Stromal cell of bone marrow (primary cell): Measurements from ENCODE around the gene CCDC197.

ENCODE experiments used
- DNase-seq: peaks from one replicate; pipeline ENCODE4 v3.0.0-alpha.2; 2012; ENCODE audit warnings: low read depth

The CCDC197 gene

DNA sequence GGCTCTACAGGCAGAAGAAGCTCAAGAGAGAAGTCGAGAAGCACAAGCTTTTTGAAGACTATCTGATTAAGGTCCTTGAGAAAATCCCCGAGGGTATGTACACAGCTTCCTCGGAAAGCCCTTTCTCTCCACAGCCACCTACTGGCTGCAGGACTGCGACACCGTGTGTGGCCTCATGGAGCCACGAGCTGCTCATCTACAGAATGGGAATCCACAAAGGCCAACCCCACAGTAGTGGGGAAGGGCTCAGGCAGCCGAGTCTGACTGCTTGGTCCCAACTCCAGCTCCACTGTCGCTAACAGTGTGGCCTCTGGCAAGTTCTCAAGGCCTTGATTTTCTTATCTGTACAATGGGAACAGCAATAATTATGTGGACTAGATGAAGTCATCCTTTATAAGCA lies 2.5 kb downstream of the CCDC197 start:
- no peak for DNase-seq

DNA sequence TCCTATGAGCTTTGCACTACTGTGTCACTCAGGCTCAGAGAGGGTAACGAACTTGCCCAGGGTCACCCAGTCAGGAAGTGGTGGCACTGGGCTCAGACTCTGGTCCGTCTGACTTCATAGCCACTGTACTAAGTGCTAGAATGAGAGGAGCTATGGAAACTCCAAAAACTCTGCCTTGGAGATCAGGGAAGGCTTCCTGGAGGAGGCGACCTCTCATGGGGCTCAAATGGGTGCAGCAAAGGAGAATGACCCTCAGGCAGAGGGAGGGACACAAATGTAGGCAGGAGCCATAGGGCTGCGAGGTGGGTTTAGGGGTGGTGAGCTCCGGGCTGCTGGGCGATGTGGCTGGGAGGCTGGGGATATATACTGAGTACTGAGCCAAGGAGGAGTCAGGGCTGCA lies 3.2 kb downstream of the CCDC197 start:
- no peak for DNase-seq

DNA sequence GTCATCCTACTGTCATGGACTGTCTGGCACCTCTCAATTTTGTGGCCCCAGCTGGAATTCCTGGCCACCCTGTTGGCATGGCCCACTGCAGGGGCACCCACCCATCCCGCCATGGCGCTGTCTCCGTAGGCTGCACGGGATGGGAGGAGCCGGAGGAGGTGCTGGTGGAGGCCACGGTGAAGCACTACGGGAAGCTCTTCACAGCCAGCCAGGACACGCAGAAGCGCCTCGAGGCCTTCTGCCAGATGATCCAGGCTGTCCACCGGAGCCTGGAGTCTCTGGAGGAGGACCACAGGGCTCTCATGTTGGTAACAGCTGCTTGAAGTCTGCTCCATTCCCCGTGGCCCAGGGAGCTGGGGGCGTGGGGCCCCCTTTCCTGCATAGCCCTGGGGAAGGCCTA lies 3.9 kb downstream of the CCDC197 start:
- DNase-seq: no peak

DNA sequence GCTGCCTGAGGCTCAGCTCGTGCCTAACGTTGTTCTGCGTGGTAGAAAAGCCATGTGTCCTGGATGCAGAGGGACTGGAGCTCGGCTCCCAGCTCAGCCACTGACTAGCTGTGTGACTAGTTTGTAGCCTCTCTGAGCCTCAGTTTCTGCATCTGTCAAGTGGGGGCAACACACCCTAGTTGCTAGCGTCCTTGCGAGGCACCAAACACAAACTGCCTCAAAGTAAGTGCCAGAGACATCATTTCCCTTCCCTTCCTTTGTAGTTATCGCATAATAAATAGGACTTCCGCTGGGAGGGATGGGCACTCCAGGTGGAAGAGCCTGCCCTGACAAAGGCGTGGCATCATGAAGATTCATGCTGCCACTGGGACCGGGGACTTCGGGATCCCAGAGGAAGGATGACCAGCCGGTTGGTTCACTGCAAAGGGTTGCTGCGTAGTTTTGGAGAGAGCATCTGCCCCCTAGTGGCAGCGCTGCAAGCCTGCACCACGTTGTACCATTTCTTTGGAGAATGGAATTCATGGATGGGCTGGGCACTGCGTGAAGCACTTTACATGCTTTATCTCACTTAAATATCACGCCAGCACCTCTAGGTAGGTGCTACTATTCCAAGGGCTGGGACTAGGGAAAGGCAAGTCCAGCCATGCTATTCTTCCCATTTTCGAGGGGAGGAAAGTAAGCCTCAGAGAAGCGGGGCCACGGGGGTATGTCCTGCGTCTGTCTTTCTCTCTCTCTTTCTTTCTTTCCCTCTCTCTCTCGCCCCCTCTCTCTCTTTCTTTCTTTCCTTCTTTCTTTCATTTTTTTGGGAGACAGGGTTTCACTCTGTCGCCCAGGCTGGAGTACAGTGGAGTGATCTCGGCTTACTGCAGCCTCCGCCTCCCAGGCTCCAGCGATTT lies 4.6 kb downstream of the CCDC197 start:
- no peak for DNase-seq

DNA sequence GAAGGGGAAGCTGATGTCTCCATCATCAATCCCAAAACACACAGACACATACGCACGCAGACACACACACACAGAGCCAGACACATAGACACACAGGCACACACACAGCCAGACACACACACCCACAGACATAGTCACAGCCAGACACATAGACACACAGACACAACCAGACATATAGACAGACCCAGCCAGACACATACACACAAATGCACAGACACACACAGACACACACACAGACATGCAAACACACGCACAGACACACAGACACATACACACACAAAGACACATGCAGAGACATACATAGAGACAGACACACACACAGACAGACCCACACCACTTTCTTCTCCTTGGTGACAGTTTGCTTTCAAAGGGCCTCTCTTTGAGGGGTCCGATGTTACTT lies 6.3 kb downstream of the CCDC197 start:
- no peak for DNase-seq

DNA sequence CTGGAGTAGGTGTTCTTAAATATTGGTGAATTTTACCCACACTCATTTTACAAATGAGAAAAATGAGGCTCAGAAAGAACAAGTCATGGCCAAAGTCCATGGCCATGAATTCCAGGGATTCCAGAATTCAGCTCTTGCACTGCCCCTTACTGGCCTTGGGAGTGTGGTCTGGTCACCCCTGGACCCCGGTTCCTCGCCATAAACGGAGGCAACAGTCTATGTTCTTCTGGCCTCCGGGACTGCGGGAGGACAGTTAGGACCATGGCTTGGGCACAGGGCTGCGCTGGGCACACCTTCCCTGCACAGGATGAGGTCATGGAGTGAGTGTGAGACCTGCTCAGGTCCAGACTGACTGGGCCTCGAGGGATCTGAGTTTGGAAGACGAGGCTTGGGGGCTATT lies 6.9 kb downstream of the CCDC197 start:
- DNase-seq: no peak

DNA sequence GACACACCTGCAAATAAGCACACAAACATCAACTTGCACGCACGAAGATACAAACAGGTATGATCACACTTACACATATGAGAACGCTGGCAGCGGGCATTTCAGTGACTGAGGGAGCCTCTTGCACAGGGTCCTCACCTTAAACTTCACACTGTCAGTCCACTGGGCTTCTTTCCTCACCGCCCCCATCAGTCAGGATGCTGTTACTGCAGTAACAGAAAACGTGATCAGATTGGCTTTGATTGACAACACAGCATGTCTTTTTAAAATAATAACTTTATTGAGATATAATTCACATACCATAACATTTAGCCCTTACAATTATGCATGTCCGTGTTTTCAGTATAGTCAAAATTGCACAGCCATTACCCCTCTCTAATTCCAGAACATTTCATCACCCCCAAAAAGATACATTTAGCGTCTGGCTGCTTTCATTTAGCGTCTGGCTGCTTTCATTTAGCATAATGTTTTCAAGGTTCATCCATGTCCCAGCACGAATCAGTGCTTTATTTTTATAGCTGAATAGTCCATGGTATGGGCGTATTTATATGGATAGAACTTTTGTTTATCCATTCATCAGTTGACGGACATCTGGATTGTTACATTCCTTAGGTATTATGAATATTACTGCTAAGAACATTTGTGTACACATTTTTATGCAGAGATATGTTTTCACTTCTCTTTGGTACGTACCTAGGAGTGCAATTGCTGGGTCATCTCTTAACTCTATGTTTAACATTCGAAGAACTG lies 8.4 kb downstream of the CCDC197 start:
- no peak for DNase-seq

DNA sequence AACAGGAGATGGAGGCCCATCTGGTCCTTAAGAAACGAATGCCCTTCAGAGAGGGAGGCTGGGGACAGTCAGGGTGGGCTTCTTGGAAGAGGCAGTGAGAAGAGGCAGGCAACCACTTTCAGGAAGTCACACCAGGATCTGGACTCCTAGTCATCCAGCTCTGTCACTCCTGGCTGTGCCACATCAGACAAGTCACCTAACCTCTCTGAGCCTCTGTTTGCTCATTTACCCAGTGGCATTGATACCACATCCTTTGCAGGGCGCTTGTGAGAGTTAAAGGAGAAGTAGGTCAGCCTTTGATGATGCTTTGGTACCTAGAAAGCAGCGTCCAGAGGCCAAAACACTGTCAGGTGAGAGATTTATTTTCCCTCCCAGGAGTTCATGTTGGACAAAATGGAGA lies 11.1 kb downstream of the CCDC197 start:
- DNase-seq: no peak

DNA sequence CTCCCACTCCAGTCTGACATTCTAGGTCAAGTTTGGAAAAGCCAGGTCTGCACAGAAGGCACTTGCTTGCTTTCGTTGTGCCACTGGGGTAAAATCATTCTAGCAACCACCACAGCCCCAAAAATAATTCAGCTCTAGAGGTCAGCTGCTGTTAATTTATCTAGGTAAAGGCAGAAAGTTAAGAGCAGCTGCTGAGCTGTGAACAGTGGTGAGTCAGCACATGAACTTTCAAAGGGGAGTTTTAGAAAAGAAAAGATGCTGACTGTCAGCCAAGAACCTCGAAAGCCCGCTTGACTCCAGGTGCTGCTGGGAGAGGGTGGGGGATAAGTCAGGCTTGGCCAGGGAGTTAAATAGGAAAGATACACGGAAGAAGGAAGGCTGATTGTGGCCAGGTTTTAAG lies 12.7 kb downstream of the CCDC197 start:
- no peak for DNase-seq

DNA sequence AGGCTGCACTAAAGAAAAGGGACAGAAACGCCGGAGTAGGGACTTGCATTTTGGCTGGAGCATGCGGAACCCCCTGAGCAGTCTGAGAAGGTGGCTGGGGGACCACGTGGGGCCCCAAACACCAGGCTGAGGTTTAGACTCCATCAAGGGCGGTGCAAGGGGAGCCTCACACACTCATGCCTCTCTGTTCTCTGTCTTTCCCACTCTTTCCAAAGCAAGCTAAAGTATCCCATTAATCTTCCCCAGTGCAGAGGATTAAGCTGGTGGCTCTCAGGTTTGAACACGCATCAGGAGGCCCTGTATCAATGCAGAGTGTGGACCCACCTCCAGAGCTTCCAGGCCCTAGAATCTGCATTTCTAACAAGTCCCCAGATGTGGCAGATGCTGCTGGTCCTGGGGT lies 13.5 kb downstream of the CCDC197 start:
- no peak for DNase-seq

DNA sequence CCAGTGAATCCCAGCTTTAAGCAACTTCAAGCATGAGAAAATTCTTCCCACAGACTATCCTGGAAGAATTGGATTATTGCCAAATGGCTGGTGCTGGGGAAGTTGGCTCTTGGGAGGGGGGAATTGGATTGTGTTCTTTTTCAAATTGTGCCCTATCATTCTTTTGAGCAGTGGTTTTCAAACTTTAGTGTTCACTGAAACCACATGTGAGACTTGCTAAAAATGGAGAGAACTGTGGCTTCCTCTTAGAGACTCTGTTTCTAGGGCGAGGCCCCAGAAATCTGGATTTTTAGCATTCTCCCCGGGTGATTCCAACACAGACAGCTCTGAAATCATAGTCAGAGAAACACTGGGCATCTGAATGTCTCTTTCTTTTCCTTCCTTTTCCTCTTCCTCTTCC lies 14.7 kb downstream of the CCDC197 start:
- DNase-seq: no peak

DNA sequence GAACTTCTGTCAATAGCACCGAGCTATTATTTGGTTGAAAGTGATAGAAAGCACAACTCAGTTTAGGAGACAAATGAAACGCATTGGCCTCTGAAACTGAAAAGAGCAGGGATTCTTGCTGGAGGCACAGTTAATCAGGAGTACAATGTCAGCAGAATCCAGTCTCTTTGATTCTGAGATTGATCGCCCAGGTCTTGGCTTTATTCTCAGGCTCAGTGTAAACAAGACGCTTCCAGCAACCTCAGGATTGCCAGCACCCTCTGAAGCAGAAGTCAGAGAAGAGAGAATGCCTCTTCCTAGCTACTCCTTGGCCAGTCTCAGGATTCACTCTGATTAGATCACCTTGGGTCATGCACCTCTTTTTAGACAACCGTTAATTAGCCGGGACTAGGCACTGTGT lies 17.3 kb downstream of the CCDC197 start:
- DNase-seq: no peak

DNA sequence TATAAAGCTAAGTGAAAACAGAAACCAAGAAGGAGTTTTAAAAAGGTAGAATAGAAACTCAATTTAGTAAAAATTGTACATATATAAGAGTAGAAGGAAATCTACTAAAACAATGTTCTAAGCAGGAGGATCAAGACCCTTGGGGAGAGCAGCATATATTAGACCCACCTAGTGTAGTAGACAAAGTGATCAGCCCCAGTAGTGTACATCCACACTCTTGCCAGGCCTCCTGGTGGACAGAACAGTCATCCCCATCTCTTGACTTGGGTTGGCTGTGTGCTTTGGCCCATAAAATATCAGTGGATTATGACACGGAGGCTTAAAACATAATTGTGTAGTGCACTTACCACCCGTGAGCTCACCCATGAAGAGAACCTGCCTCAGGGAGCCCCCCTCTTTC lies 18.1 kb downstream of the CCDC197 start:
- no peak for DNase-seq

DNA sequence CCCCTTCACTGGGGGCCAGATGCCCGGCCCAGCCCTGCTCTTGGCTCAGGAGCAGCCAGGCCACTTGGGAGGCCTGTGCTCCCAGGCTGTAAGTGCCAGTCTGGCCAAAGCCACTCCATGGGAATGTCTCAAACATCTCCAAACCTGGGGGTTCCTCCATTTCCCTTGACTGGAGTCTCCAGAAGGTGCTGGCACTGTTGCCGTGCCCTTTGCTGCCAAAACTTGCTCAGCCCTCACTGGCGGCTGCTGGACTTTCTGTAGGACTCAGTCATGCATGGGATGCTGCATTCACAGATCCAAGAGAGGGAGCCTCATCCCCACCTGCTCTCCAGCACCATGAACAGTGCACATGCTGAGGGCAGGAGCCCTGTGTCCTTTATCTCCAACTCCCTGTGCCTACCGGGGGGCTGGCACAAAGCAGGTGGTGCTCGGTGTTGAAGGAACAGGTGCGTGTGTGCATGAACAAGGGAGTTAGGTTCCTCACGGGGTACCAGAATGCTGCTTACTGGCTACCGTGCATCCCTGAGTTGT lies 19.4 kb downstream of the CCDC197 start:
- no peak for DNase-seq

DNA sequence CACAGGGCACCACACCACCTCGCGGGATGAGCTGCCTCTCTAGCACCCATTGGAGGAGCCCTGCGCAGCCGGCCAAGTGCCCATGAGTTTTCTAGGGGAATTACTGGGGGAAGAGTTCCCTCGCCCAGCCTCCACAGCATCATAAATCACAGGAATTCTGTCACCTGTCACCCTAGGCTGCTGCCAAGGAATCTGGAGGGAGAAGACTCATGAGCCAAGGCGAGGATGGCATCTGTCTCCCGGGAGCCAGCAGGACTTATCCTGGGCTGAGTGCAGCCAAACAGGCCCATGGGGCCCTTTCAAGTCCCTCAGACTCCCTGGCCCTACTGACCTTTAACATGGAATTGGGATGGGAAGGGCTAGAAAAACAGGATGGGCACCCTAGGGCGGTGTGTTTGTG lies 21.2 kb downstream of the CCDC197 start:
- no peak for DNase-seq

DNA sequence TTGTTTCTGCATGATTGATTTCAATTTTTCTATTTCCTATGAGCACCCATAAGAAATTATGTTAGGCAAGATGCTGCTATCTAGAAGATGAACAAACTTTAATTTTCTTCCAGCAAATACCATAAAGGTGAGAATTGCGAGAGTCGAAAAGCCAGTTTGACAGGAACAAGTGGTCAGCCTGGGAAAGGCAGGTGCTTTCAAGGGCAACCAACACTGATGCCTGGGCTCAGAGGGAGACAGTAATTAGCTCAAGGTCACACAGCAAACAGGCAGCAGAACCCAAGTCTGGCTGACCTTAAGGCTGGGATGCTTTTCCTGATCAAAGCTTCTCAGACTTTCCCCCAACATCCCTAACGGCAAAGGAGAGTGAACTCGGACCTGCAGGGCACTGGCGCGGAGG lies 22.2 kb downstream of the CCDC197 start:
- DNase-seq: no peak

DNA sequence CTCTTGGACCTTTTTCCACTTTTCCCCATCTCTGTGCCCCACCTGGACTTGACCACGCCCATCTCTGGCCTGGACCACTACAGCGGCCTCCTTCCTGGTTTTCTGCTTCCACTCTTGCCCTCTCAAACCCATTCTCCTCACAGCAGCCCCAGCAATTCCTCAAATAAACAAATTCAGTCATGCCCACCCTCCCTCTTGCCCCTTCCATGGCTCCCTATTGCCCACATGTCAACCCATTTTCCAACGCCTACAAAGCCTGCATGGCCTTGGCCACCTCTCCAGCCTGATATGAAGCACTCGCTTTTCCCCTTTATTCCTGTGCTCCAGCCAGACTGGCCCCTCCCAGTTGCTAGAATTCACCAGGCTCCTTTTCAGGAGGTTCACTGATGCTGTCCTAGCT lies 23.2 kb downstream of the CCDC197 start:
- DNase-seq: no peak

DNA sequence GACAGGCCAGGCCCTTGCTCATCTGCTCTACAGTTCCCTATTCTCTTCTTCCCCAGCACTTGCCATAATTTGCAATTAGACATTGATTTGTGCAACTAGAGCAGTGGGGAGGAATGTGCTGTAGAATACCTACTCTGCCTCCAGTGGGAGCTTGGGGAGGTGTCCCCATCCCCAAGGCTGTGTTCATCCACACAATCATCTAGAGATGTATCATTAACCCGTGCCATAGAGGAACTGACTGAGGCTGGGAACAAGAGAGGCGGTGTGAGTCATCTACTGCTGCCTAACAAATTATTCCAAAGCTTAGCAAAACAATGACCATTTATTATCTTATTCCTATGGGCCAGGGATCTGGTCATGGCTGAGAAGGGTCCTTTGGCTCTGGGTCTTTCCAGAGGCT lies 23.9 kb downstream of the CCDC197 start:
- no peak for DNase-seq

DNA sequence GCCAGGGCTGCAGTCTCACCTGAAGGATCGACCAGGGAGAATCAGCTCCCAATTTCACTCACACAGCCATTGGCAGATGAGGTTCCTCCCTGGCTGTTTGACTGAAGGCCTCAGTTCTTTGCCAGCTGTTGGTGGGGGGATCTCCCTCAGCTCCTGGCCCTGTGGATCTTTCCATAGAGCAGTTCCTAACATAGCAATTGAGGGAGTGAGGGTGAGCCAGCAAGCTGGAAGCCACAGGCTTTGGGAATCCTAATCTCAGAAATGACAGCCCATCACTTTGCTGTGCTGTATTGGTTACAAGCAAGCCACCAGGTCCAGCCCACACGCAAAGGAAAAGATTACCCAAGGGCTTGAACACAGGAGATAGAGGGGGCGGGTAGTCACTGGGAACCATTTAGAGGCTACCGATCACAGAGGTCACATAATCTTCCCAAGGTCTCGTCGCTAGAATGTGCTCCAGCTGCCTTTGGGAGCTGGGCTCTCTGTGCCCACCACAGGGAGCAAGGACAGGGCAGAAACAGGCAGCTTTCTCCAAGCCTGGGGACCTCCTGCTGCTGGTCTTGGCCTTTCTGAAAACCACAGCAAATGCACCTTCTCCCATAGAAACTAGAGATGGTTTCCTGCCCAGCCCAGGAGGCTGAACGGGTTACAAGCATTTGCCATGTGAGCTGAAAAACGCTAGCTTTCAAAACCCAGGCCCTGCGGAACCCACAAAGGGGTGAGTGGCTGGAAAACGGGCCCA lies 24.5 kb downstream of the CCDC197 start:
- DNase-seq: no peak

DNA sequence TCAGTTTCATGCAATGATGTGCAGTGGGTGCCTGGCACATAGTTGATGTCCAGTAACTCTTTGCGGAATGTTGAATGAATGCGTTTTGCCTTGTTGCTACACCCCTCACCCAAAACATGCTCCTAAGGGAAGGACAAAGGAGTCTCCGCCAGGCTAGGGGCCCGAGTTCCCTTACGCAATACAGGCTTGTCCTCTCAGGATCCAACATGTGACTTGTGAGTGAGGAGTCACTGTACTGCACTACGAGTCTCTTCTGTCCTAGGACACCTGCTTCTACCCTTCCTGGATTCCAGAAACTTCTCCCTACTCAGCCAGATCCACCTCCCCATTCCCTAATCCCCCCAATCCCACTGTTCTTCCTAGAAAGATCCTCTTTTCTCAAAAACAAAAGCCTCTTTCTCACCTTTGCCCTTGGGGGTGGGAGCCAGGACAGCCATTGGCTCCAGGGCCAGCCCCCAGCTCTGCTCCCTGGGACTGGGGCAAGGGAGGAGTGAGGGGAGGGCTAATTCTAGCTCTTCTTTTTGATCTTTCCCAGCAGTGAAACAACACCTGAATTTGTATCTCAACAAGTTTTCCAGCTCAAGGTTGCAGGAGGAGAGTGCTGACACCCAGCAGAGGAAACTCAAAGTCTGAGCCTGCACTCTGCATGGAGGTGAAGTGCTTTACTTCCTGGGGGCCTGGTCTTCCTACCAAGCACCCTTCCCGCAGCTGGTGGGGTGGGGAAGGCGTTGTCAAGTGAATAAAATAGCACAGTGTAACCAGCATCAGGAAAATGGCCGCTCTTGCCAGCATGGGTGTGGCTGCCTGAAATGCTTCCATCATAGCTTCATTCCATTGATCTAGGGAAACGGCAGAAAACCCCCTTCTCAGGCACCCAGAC lies 25.7 kb downstream of the CCDC197 start:
- DNase-seq: no peak

DNA sequence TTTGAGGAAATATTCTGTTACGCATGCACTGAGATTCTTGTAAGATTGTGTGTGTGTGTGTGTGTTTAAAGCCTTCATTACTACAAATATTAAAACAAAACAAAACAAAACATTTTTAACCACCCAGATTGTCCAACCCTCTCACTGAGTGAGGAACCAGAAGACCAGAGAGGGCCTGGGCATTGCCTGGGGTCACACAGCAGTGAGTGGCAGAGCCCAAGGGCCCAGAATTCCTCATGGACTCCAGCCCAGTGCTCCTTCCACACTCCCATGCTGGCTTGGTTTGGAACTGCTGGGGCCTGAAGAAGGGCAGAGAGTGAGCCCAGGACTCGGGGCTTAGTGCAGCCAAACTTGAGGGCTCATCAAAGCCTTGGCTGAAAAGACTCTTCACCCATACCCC lies 27.4 kb downstream of the CCDC197 start:
- DNase-seq: no peak

DNA sequence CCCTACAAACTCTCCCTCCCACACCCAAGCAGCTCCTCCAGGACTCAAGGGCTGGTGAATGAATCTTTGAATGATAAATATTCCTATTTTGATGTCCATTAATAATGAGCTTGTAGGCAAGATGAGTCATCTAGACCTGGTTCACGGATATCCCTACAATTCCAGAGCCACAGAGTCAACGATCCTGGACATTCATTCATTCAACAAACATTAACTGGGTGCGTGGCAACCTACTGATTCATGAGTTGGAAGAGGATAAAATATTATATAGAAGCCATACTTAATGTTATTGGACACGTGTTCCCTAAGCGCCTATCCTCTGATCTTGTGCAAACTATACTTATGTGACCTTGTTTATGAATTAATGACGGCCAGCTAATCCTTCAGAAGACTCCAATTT lies 28.6 kb downstream of the CCDC197 start:
- DNase-seq: no peak
